HCT116 (cell line): ENCODE results near the gene SPTLC3. TPM values are rescaled to one million over a fixed set of nuclear protein-coding genes. Genes with fewer than 3 reads are reported as not detected.

Experiments
- ATAC-seq: fragments of 200-7000 bp; cut with Tn5 transposase; 2 replicates; pipeline ENCODE4 v1.9.1; 2020; ENCODE audit warnings: mild to moderate bottlenecking, moderate library complexity
- BruUV-seq: library from RNA; stranded (reverse); fragments of 400-500 nt; replicated peaks from 2 replicates; lab custom pipeline; 2021; lab: Mats Ljungman, UMichigan
- CTCF ChIA-PET: fragments of 300-600 bp; sonication (Branson Sonifier 250); formaldehyde crosslinking; loops from one replicate; lab custom pipeline; 2021; ENCODE audit warnings: antibody characterized with exemption; lab: Charles Lee
- POLR2A ChIA-PET: fragments of 300-600, 350-600 bp; sonication (Branson Sonifier 250); formaldehyde crosslinking; loops from one replicate; lab custom pipeline; 2021; ENCODE audit warnings: antibody characterized with exemption; lab: Charles Lee
- RAD21 ChIA-PET, 2 experiments: fragments of 300-600 bp; sonication (Branson Sonifier 250); formaldehyde crosslinking; loops; one replicate each; lab custom pipeline; 2023; ENCODE audit warnings: low total read pairs in 2 of 2; ENCODE audit not compliant: uncharacterized antibody in 2 of 2, unreplicated experiment in 2 of 2, low non-redundant PET in 1 of 2; lab: Charles Lee
- DNase-seq: peaks from one replicate; pipeline ENCODE4 v3.0.0-alpha.2; 2010; ENCODE audit warnings: low read depth, low spot score
- H2AFZ ChIP-seq: fragments of 200-600 bp; shearing (Covaris generic), sonication (generic); 2 replicates; pipeline ENCODE4 v1.6.1; 2017; ENCODE audit warnings: low read depth, mixed run types, mixed read lengths, antibody characterized with exemption, low read length; ENCODE audit not compliant: poor library complexity, severe bottlenecking
- H3K27ac ChIP-seq: 2 replicates; pipeline ENCODE4 v1.5.1; 2012; ENCODE audit warnings: low read depth, low read length
- H3K27me3 ChIP-seq: fragments of 200-600 bp; sonication (generic); 2 replicates; pipeline ENCODE4 v1.6.1; 2016; ENCODE audit warnings: mixed run types, low read length, mixed read lengths; ENCODE audit not compliant: insufficient read depth
- H3K36me3 ChIP-seq, 2 experiments: fragments of 200-500 bp in 1 of 2; fragments of 200-600 bp in 1 of 2; sonication (Bioruptor generic) in 1 of 2; sonication (generic) in 1 of 2; 2 replicates each; pipeline versions ENCODE4 v1.5.1 to v1.6.1; 2014 to 2016; ENCODE audit warnings: low read length in 2 of 2, inconsistent platforms in 1 of 2, mixed read lengths in 1 of 2, mixed run types in 1 of 2; ENCODE audit not compliant: insufficient read depth in 2 of 2, control insufficient read depth in 1 of 2
- H3K4me1 ChIP-seq, 2 experiments: fragments of 200-600 bp in 1 of 2; sonication (generic) in 1 of 2; 2 replicates each; pipeline versions ENCODE4 v1.5.1 to v1.6.1; 2012 to 2017; ENCODE audit warnings: low read length in 2 of 2, inconsistent platforms in 1 of 2, mild to moderate bottlenecking in 1 of 2, mixed read lengths in 1 of 2, mixed run types in 1 of 2, moderate library complexity in 1 of 2; ENCODE audit not compliant: insufficient read depth in 2 of 2, control insufficient read depth in 1 of 2
- H3K4me2 ChIP-seq: fragments of 200-600 bp; sonication (generic); 2 replicates; pipeline ENCODE4 v1.6.1; 2017; ENCODE audit warnings: mixed run types, low read length, mixed read lengths
- H3K4me3 ChIP-seq, 2 experiments: fragments of 200-600 bp in 1 of 2; sonication (generic) in 1 of 2; replicated peaks in 1 of 2; 2 replicates each; pipeline ENCODE4 v1.5.1; 2011 to 2016; ENCODE audit warnings: low read length in 2 of 2, control low read depth in 1 of 2, low read depth in 1 of 2, mild to moderate bottlenecking in 1 of 2, mixed read lengths in 1 of 2, mixed run types in 1 of 2
- H3K79me2 ChIP-seq: fragments of 200-600 bp; sonication (generic); 2 replicates; pipeline ENCODE4 v1.6.1; 2017; ENCODE audit warnings: mild to moderate bottlenecking, mixed run types, low read length, moderate library complexity, mixed read lengths; ENCODE audit not compliant: insufficient read depth
- H3K9ac ChIP-seq: fragments of 200-600 bp; sonication (generic); 2 replicates; pipeline ENCODE4 v1.6.1; 2016; ENCODE audit warnings: low read length, mixed read lengths
- H3K9me2 ChIP-seq: fragments of 200-600 bp; sonication (generic), shearing (Covaris generic); 2 replicates; pipeline ENCODE4 v1.6.1; 2017; ENCODE audit warnings: mixed run types, mild to moderate bottlenecking, moderate library complexity; ENCODE audit not compliant: insufficient read depth
- H3K9me3 ChIP-seq, 2 experiments: fragments of 200-500 bp in 1 of 2; fragments of 200-600 bp in 1 of 2; sonication (Bioruptor generic) in 1 of 2; sonication (generic) in 1 of 2; 2 replicates each; pipeline ENCODE4 v1.6.1; 2014 to 2017; ENCODE audit warnings: low read length in 2 of 2, mixed read lengths in 2 of 2, inconsistent platforms in 1 of 2, low read depth in 1 of 2, mild to moderate bottlenecking in 1 of 2, mixed run types in 1 of 2, moderate library complexity in 1 of 2; ENCODE audit not compliant: control insufficient read depth in 1 of 2, insufficient read depth in 1 of 2
- H4K20me1 ChIP-seq: fragments of 200-600 bp; sonication (generic), shearing (Covaris generic); 2 replicates; pipeline ENCODE4 v1.6.1; 2017; ENCODE audit warnings: mixed run types, mild to moderate bottlenecking, moderate library complexity; ENCODE audit not compliant: insufficient read depth
- CEBPB ChIP-seq: IDR thresholded peaks from 2 replicates; pipeline ENCODE4 v1.6.1; 2012; ENCODE audit warnings: low read depth
- ELF1 ChIP-seq: IDR thresholded peaks from 2 replicates; pipeline ENCODE4 v1.6.1; 2012; ENCODE audit warnings: low read depth, borderline replicate concordance
- EZH2 ChIP-seq: fragments of 200-600 bp; sonication (generic); IDR thresholded peaks from 2 replicates; pipeline ENCODE4 v1.6.1; 2017; ENCODE audit warnings: antibody characterized with exemption, mixed run types
- POLR2A ChIP-seq: IDR thresholded peaks from 2 replicates; pipeline ENCODE4 v1.7.0; 2011; ENCODE audit warnings: borderline replicate concordance; ENCODE audit not compliant: insufficient read depth, insufficient read length; ENCODE audit errors: extremely low read depth
- SRF ChIP-seq: IDR thresholded peaks from 2 replicates; pipeline ENCODE4 v1.6.1; 2012; ENCODE audit warnings: low read depth
- ZFX ChIP-seq: fragments of 450-650 bp; IDR thresholded peaks from 2 replicates; pipeline ENCODE4 v1.6.1; 2017
- intact Hi-C: fragments of 100-400 bp; cut with micrococcal nuclease; formaldehyde crosslinking; loops from 2 replicates; pipeline ENCODE4 v1.10.0; 2022
- total RNA-seq: library from RNA; stranded (reverse); gene quantifications from one replicate; pipeline ENCODE4 v1.2.1, GENCODE V29; 2021; ENCODE audit not compliant: unreplicated experiment
- TF ChIP-seq, protein P1 (sequence below): IDR thresholded peaks from 2 replicates; pipeline ENCODE4 v1.6.1; 2012; ENCODE audit warnings: low read depth

The SPTLC3 gene
- total RNA-seq, 1 experiment from 2014 or later = not detected

DNA sequence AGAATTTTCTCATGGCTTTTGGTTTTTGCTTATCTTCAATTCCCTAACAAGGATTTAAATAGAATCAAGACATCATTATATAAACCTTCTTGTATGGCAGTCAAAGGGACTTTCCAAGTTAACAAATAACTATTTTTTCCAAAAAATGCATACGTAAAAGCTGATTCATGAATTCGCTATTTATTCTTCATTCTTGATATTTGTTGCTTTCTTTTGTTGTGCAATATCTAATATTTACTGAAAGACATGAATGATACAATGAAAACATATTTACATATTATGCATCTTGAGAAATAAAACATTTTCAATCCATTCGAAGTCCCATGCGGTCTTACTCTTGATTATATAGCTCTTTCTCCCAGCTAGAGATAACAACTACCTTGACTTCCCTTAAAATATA is 47.0 kb upstream of the SPTLC3 start (continued):
- no peak for TF ChIP-seq CEBPB
- TF ChIP-seq EZH2 = no peak
- no peak for TF ChIP-seq ELF1
- TF ChIP-seq ZFX = no peak
- TF ChIP-seq SRF = no peak

DNA sequence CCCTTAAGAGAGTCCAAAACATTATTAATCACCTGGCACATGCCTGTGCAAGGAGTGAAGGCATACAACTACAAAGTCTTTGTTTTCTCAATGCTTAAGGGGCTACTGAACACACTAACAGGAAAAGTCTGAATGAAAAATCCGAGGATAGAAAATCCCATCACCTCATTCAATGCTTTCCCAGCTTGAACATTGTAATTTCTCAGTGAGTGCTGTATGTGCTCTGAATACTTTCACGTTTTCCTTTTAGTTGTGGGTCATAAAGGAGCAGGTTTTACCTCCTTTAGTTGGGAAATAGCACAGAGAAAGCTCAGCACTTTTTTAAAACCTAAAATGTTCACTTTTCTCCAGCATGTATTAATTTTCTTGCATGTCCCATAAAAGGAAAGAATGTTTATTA is 45.9 kb upstream of the SPTLC3 start:
- Histone ChIP-seq H3K4me1 (no peaks in the 10 kb centered on the region), H3K27ac (no peak overlapping the region), H3K9me2 (no peaks in the 10 kb centered on the region), H4K20me1 (no peaks in the 10 kb centered on the region), H3K9ac (no peak overlapping the region), H2AFZ (no peak overlapping the region), H3K4me3 (no peak overlapping the region), H3K27me3 (no peaks in the 10 kb centered on the region), H3K36me3 (no peaks in the 10 kb centered on the region), H3K9me3 (no peaks in the 10 kb centered on the region), H3K79me2 (no peaks in the 10 kb centered on the region), H3K4me2 (no peak overlapping the region)
- BruUV-seq = no TSS peak
- TF ChIP-seq POLR2A (no peak), SRF (no peak)
- TF ChIP-seq, protein P1, sequence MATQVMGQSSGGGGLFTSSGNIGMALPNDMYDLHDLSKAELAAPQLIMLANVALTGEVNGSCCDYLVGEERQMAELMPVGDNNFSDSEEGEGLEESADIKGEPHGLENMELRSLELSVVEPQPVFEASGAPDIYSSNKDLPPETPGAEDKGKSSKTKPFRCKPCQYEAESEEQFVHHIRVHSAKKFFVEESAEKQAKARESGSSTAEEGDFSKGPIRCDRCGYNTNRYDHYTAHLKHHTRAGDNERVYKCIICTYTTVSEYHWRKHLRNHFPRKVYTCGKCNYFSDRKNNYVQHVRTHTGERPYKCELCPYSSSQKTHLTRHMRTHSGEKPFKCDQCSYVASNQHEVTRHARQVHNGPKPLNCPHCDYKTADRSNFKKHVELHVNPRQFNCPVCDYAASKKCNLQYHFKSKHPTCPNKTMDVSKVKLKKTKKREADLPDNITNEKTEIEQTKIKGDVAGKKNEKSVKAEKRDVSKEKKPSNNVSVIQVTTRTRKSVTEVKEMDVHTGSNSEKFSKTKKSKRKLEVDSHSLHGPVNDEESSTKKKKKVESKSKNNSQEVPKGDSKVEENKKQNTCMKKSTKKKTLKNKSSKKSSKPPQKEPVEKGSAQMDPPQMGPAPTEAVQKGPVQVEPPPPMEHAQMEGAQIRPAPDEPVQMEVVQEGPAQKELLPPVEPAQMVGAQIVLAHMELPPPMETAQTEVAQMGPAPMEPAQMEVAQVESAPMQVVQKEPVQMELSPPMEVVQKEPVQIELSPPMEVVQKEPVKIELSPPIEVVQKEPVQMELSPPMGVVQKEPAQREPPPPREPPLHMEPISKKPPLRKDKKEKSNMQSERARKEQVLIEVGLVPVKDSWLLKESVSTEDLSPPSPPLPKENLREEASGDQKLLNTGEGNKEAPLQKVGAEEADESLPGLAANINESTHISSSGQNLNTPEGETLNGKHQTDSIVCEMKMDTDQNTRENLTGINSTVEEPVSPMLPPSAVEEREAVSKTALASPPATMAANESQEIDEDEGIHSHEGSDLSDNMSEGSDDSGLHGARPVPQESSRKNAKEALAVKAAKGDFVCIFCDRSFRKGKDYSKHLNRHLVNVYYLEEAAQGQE = no peak
- ChIA-PET RAD21 (no interaction called here), CTCF (no interaction called here), POLR2A (no interaction called here)
- intact Hi-C loops = no loop called here
- ATAC-seq (no peak), DNase-seq (no peak)
